ENCODE results near the gene VPS18. TPM values are rescaled to one million over a fixed set of nuclear protein-coding genes. Genes with fewer than 3 reads are reported as not detected.

VPS18 gene
- total RNA-seq, 1 donor from 2014 or later, result 22.7 TPM

GRCh38 chr15:40863660-40864270 is 30.5 kb upstream of the VPS18 start:
- intact Hi-C loops (cut with micrococcal nuclease), result no loop called here
- ATAC-seq, result no peak
- no peak for DNase-seq

- ATAC-seq (no peak), DNase-seq (no peak)
- intact Hi-C loops (cut with micrococcal nuclease), result no loop called here
Measured at GRCh38 chr15:40867199-40867598, 27.1 kb upstream of the VPS18 start.

GRCh38 chr15:40869686-40870085 is 24.6 kb upstream of the VPS18 start:
- ATAC-seq (no peak), DNase-seq (no peak)
- intact Hi-C loops (cut with micrococcal nuclease), result no loop called here

- DNase-seq (no peak), ATAC-seq (no peak)
- intact Hi-C loops (cut with micrococcal nuclease), result no loop called here
Measured at GRCh38 chr15:40870716-40871115, 23.5 kb upstream of the VPS18 start.

GRCh38 chr15:40871749-40872617 is 22.3 kb upstream of the VPS18 start:
- intact Hi-C loops (cut with micrococcal nuclease), result no loop called here
- ATAC-seq (no peak), DNase-seq (no peak)

- intact Hi-C loops (cut with micrococcal nuclease), result no loop called here
- no peak for DNase-seq
- ATAC-seq, result no peak
Measured at GRCh38 chr15:40872791-40873693, 21.2 kb upstream of the VPS18 start.

GRCh38 chr15:40873694-40874561 is 20.3 kb upstream of the VPS18 start, which contains the start of gene RHOV:
TSS of gene RHOV (minus strand) at chr15:40874234. CDS start at chr15:40874139, 95 bp downstream.
- DNase-seq (peak; percentile 58), ATAC-seq (peak; percentile 87)
- intact Hi-C loops (cut with micrococcal nuclease), result no loop called here

GRCh38 chr15:40875991-40876730 is 18.1 kb upstream of the VPS18 start:
- ATAC-seq (no peak), DNase-seq (no peak)
- intact Hi-C loops (cut with micrococcal nuclease), result no loop called here

- no peak for ATAC-seq
- DNase-seq, result no peak
- intact Hi-C loops (cut with micrococcal nuclease), result no loop called here
Measured at GRCh38 chr15:40877694-40878093, 16.6 kb upstream of the VPS18 start.

- DNase-seq, result no peak
- ATAC-seq, result no peak
- intact Hi-C loops (cut with micrococcal nuclease), result no loop called here
Measured at GRCh38 chr15:40878785-40879184, 15.5 kb upstream of the VPS18 start.

- DNase-seq (no peak), ATAC-seq (no peak)
- intact Hi-C loops (cut with micrococcal nuclease), result no loop called here
Measured at GRCh38 chr15:40879609-40880008, 14.6 kb upstream of the VPS18 start.

GRCh38 chr15:40881351-40881750 is 12.9 kb upstream of the VPS18 start:
- no peak for ATAC-seq
- DNase-seq, result no peak
- intact Hi-C loops (cut with micrococcal nuclease), result no loop called here

- DNase-seq, result no peak
- no peak for ATAC-seq
- intact Hi-C loops (cut with micrococcal nuclease), result no loop called here
Measured at GRCh38 chr15:40886586-40886985, 7.7 kb upstream of the VPS18 start.

GRCh38 chr15:40889112-40889511 is 5.1 kb upstream of the VPS18 start:
- intact Hi-C loops (cut with micrococcal nuclease), result no loop called here
- ATAC-seq (no peak), DNase-seq (no peak)

- DNase-seq, result no peak
- no peak for ATAC-seq
- intact Hi-C loops (cut with micrococcal nuclease), result no loop called here
Measured at GRCh38 chr15:40891138-40891537, 3.1 kb upstream of the VPS18 start.

GRCh38 chr15:40891810-40892446 is 2.3 kb upstream of the VPS18 start:
- ATAC-seq (no peak), DNase-seq (no peak)
- intact Hi-C loops (cut with micrococcal nuclease), result no loop called here

- intact Hi-C loops (cut with micrococcal nuclease), result no loop called here
- ATAC-seq (no peak), DNase-seq (no peak)
Measured at GRCh38 chr15:40892447-40893012, 1.7 kb upstream of the VPS18 start.

Data from left ventricle myocardium superior (tissue), 1 donor.